GM19452 (cell line): Measurements from ENCODE around the gene CITED4.
"Not testable (repeated sequence)": the region's sequence is repeated elsewhere in the genome, so short reads cannot be mapped to it uniquely, and the experiment has no call there.

Experiments
- ATAC-seq: cut with Tn5 transposase; IDR thresholded peaks from one replicate; pipeline ENCODE4 v1.9.1; 2021; ENCODE audit not compliant: unreplicated experiment

Gene CITED4, protein sequence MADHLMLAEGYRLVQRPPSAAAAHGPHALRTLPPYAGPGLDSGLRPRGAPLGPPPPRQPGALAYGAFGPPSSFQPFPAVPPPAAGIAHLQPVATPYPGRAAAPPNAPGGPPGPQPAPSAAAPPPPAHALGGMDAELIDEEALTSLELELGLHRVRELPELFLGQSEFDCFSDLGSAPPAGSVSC

DNA sequence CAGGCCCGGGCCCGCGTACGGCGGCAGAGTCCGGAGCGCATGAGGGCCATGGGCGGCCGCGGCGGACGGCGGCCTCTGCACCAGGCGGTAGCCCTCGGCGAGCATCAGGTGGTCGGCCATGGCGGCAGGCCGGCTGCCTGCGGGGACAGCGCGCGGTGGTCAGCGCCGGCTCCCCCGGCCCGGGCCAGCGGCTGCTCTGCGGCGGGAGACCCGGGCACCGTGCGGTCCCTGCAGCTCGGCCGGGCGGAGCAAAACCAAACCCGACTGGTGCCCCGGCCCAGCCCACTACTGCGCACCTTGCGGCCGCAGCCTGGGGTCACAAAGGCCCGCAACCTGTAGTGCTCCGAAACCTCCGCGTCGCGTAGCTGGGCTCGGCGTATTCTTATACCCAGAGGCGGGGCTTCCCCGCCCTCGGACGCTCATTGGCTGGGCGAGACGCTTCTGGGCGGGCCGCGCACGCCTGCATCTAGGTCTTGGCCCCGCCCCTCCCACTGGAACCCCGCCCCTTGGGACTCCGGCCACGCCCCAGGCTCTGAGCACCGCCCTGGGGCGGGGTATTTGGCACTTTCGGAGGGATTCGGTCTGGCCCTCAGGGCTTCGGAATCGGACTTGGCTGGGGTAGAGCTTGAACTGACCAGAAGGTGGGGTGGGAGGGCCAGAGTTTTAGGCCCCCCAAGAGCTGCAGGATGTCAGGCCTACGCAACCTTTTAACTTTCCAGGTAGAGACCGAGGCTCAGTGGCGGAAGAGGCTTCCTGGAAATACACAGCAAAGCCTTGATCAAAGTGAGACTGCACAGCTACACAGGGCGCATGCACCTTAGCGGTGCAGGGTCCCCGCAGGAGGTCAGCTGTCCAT lies at the start of gene CITED4:
Gene CITED4 (minus strand): TSS at position 356 of the 856 bp plus-strand sequence. CDS start 236 bp downstream, at position 120.
- ATAC-seq, result peak; percentile 94

- ATAC-seq, result no peak
These were observed 48.9 kb upstream of the CITED4 start for GRCh38 chr1:40911105-40911504.

GRCh38 chr1:40909281-40909680 lies 47.1 kb upstream of the CITED4 start:
- no peak for ATAC-seq

DNA sequence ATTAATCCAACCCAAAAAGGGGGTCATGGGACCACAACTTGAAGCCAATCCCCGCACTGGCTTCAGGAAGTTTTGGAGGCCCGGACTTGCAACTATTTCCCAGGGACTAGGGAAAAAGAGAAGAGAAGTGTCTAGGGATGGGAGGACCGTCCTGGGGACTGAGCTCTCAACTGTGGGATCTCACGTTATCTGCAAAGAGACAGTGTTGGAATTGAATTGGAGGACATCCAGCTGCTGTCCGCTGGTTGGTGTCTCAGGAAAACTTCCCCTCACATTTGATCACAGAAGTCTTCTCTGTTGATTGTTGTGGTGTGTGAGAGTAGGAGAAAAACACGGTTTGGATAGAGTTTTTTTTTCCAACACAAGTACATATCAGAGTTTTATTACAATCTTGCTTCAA lies 46.2 kb upstream of the CITED4 start:
- no peak for ATAC-seq

- no peak for ATAC-seq
These were observed 45.7 kb upstream of the CITED4 start for GRCh38 chr1:40907899-40908298.

- ATAC-seq, result no peak
These were observed 44.7 kb upstream of the CITED4 start for GRCh38 chr1:40906781-40907400.

DNA sequence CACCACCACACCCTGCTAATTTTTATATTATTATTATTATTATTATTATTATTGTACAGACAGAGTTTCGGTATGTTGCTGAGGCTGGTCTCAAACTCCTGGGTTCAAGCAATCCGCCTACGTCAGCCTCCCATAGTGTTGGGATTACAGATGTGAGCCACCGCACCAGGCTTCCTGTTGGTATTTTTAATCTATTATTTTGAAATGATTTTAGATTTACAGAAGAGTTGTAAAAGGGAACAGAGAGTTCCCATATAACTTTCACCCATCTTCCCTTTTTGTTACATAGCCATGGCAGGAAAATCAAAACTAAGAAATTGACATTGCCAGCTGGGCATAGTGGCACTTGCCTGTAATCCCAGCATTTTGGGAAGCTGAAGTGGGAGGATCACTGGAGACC lies 42.9 kb upstream of the CITED4 start:
- ATAC-seq, result no peak

DNA sequence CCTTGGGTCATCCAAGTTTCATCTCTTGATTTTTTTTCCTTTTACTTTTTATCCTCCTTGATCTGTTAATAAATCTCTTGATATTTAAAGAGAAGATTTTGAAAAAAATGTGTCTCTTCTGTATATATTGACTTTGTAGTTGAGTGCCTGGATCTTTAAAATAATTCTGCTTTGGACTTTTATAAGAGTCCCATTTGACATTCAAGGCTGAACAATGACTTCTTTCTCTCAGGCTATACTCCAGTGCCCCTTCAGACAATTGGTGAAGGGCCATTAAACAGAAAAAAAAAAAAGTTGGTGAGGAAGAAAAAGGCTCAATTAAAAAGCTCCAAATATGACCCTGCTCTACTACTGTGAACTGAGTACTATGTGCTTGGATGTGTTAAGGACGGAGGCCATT lies 40.9 kb upstream of the CITED4 start:
- ATAC-seq, result no peak

DNA sequence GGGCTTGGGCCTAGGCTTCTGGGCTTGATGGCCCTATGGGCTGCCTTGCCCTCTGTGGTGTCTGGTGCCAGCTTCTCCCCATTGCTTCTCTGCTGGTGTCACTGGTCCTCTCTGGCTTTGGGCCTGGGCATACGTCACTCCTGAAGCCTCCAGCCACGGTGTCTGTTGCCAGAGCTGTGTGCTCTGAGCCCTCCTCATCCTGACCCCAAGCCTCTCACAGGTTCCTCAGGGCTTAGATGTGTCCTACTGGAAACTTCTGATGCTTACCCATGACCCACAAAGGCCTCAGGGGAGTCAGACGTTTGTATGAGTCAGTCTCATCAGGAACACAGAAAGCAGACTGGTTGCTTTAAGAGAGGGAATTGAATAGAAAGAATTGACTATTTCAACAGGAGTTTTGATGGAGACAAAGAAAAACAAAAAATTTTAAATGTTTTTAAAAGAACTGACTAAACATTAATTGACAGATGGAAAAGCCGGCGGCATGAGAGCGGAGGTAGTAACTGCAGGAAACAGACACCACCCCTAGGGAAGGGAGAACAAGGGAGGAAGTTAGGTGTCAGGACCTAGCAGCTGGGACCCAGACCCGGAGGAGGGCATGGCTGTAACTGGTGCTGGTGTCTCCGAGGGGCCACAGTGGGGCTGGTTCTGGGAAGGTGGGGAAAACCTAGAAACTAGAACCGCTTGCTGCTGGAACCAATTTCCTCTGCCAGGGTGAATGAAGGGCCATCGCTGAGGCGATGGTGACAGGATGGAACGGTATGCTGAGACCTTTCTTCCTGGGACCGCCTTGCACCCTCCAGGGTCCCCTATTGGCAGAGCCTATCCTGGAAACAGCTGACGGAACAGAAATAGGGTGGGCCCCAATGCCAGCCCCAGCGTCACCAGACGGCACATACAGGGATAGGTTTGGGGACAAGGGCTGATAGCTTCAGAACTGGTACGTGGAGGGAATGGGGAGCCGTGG lies 40.0 kb upstream of the CITED4 start:
- ATAC-seq, result no peak

GRCh38 chr1:40899230-40899870 lies 37.2 kb upstream of the CITED4 start:
- no peak for ATAC-seq

- ATAC-seq, result no peak
These were observed 36.3 kb upstream of the CITED4 start for GRCh38 chr1:40898431-40898901.

DNA sequence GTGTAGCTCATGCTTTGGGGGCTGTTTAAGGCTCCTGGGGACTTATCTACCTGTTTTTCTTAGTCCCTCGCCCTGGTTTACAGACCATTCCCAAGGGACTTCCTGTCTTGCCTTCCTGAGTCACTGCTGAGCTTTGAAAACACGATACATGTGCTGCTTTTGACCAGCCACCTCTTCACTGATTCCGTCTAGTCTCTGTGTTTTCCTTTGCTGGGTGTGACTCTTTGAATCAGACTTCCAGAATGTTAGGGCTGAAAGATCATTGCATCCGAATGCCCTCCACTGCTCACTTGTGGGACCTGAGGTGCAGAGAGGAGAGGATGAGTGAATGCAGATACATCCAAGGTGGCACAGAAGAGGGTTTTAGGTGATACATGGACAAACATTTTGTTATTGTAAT lies 35.4 kb upstream of the CITED4 start:
- ATAC-seq, result no peak

- ATAC-seq, result no peak
These were observed 34.3 kb upstream of the CITED4 start for GRCh38 chr1:40896482-40896881.

DNA sequence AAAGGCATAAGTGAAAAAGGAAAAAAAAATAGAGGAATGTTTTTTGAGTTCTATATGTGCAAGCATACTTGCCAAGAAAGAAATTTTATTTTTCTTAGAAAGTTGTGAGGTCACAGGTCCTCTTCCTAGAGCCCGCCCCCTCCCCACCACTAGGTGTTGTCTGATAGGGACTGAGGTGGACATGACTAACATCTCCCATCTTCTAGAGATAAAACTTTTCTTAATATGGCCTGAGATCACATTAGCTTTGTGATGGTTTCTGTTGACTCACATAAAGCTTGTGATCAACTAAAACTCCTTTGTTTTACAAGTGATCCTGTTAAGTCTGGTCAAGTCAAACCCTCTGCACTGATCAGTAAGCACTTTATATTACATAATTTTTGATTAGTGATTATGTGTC lies 33.4 kb upstream of the CITED4 start:
- ATAC-seq, result no peak

GRCh38 chr1:40894858-40895257 lies 32.7 kb upstream of the CITED4 start:
- not testable (repeated sequence) for ATAC-seq

- ATAC-seq, result no peak
These were observed 32.3 kb upstream of the CITED4 start for GRCh38 chr1:40894455-40894854.

- ATAC-seq, result no peak
These were observed 31.8 kb upstream of the CITED4 start for GRCh38 chr1:40893946-40894345.

GRCh38 chr1:40892354-40892753 lies 30.2 kb upstream of the CITED4 start:
- ATAC-seq, result no peak

DNA sequence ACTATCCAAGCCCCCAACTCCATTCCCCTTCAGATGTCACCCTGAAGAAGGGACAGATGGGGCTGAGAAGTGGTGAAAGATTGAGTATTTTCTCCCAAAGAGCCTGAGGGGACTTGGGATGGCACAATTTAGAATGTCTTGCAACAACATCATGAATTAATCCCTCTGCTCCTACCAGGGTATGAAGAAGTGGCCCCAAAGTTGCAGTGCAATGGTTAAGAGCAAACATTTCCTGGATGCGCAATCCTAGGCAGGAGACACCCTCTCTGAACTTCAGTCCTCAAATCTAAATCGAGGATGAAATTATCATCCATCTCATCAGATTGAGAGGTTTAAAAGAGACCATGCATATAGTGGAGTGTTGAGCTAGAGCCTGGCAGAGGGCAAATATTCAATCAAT lies 28.6 kb upstream of the CITED4 start:
- ATAC-seq, result no peak

- no peak for ATAC-seq
These were observed 25.5 kb upstream of the CITED4 start for GRCh38 chr1:40887652-40888051.
